G401.6 (cell line): ENCODE measurements around the gene PLEKHA5.

Experiments
- FAIRE-seq: peaks from 2 replicates; lab custom pipeline; 2012; peaks lifted over from hg19 to GRCh38; lab: Jason Lieb, UNC

Gene PLEKHA5

DNA sequence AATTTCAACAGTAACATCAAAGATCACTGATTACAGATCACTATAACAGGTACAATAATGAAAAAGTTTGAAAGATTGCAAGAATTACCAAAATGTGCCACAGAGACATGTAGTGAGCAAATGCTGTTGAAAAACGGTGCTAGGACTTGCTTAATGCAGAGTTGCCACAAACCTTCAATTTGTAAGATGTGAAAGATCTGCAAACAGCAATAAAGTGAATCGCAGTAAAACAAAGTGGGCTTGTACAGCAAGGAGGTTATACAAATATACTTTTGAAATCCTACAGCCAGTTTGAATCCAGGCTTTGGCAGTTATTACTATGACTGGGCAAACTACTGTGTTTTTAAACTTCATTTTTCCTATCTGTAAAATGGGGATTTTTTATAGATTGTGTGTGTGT, 1.0 kb upstream of the PLEKHA5 start:
- no peak for FAIRE-seq

DNA sequence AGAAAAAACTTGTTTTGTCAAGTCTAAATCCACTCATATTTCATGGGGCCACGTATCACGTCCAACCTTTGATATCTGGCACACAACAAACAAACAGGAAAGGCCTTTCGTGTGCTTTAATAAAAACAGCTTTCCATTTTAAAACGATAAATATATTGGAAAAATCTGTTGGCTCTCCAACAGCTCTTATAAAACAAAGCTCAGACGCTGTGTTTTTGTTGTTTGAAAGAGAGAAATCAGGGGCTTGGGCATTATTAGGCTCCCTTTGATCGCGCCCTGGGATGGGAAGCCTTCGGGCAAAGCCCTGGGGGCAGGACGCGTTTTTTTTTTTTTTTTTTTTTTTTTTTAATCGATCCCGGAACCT, 429 bp upstream of the PLEKHA5 start:
- FAIRE-seq: no peak

DNA sequence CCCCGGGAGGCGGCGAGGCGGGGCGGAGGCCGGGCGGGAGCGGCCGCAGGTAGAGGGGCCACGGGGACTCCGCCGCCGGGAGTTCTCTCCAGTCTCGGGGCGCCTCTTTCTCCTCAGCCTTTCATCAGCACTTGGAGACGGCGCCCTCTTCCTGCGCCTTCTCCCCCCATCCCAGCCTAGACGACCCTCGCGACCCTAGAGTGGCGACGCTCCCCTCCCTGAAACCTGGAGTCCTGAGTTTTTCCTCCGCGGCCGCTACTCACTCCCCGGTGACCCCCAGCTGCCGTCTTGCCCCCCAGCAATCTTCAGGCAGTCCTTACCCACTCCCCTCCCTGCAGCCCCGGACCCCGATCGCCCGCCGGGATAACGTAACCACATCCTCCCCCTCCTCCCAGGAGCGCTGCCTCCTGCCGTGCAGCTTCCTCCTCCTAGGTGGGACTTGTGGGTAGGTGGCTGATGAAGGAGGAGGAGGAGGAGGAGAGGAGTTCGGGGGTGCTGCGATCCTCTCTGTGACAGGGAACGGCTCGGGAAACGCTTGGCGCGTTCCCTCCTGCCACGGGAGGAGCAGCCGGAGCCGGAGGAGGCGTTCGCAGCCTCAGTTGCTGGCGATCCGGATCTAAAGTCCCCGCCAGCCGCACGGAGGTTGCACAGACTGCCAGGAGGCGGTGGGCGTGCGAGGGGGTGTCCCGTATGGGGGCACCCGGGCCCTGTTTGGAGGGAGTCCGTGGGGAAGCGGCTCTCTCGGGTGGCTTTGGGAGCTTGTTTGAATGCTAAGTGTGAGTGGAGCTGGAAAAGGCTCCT, 891 bp downstream of the PLEKHA5 start:
- FAIRE-seq: no peak

DNA sequence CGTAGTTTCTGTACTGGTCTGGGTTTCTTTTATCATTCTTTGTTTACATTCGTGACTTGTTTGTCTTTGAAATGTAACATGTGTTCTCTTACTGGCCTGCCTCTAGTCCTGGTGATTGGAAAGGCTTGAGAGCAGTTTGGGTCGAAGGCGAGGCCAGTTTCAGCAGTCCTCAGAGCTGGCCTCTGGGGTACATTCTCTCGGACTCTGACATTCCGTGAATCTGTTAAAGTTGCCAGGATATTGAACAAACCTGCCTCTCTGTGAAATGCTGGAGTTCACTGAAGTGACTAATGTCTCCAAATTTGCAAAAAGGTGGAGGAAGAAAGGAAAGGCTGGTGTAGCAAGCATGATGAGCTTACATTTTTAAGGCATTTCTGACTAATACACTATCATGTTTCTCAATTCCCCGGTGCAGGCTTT, 1.5 kb downstream of the PLEKHA5 start:
- no peak for FAIRE-seq

DNA sequence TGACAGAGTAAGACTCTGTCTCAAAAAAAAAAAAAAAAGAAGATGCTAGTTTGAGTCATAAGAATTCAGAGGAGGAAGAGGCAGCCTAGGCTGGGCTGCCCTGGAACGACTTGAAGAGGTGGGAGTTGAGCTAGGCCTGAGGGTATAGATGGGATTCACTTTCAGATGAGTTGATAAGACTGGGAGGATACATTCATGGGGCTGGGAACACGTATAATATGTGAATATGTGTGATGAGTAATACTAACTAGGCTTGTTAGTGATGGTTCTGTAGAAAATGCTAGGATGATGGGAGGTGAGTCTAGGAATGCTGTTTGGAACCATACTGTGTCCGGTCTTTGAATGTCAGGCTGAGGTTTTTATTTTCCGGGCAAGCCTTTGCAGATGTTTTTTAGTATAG, 9.0 kb downstream of the PLEKHA5 start:
- no peak for FAIRE-seq

DNA sequence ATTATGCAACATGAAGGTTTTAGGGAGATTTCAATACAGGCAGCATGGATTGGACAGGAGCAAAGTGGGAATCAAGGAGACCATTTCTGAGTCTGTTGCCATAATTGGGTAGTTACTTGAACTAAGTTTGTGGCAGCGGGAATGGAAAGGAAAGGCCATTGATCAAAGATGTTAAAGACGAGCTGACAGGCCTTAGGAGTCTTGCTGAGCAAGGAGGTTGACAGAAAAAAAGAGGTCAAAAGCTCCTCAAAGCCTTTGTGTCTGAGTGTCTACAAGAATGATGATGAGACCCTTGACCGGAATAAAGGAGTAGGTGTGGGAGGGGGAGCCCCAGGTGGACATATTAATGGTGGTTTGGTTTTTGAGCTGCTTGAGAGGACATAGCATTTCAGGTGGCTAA, 9.4 kb downstream of the PLEKHA5 start:
- FAIRE-seq: no peak

DNA sequence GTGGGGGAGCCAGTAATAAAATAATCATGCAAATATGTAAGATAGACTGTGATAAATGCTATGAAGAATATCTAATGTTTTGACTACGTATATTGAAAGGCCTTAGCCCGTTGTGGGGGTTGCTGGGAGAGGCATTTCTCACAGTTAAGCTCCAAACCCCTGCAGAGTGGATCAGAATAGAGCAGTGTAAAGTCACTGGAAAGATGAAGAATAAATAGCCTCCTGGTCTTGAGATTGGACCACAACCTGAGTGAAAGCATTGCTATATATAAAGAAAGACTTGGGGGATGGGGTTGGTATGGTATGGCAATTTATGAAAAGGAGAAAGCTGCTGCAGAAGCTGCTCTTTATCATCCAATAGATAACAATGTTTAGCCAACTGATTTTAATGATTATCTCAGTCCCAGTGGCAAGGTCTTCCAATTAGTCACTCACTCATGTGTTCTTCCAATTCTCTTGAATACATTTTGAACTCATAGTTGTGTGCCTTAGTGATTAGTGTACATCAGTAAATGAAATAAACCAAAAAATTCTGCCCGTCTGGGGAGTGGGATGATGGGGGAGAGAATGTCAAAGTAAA, 10.2 kb downstream of the PLEKHA5 start:
- no peak for FAIRE-seq

DNA sequence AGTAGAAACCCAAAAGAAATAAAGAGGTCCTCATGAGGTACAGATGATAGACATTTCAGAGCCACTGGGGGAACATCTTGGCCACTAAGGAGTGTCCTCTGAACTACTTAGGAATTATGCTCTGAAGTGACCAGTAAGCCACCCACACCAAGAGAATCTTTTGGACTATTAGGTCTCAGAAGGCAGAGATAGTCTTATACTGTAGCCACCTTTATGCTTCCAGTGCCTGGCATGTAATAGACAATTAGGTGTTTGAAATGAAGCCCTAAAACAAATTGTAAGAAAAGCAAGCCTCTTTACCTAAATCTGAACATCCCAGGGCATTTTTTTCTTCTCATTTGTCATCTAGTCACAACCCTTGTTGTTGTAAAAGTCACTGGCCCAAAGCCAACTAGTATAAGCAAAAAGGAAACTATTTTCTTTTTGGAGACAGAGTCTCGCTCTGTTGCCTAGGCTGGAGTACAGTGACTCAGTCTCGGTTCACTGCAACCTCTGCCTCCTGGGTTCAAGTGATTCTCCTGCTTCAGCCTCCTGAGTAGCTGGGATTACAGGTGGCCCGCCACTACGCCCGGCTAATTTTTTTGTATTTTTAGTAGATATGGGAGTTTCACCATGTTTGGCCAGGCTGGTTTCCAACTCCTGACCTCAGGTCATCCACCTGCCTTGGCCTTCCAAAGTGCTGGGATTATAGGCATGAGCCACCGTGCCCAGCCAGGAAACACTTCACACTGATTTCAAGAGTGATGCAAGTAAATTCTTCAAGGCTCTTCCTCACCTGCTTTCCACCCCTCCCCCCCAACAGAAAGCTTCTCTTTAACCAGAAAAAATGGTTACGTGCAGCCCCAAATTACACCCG, 11.1 kb downstream of the PLEKHA5 start:
- FAIRE-seq: no peak

DNA sequence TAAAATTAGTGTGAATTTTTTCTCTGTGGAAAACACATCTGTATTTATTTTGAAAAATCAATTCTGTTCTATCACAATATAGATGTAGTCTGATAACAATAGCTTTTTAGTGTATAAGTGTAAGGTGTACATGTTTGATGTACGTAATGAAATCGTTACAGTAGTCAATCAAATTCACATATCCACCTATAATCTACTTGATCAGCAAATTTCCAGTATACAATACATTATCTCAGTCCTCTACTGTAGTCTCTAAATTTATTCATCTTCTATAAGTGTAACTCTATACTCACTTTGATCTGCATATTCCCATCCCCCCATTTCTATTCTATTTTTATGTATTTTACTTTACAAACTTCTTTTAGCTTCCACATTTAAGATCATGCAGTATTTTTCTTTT, 13.0 kb downstream of the PLEKHA5 start:
- no peak for FAIRE-seq

DNA sequence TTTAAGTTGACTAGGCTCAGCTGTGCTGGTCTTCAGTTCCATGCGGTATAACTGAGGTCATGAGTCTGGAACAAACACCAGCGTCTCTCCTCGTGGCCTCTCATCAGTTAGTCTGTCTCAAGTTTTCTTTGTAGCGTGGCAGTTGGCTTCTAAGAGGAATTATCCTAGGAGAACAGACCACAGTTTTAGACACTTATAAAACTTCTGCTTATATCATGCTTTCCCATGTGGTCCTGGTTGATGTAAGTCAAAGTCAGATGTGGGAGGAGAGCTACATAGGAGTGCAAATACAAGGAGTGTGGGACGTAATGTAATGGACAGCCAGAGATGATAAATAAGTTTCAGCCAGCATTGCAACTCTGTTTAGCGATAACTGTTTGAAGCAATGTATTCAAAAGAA, 14.8 kb downstream of the PLEKHA5 start:
- FAIRE-seq: no peak

DNA sequence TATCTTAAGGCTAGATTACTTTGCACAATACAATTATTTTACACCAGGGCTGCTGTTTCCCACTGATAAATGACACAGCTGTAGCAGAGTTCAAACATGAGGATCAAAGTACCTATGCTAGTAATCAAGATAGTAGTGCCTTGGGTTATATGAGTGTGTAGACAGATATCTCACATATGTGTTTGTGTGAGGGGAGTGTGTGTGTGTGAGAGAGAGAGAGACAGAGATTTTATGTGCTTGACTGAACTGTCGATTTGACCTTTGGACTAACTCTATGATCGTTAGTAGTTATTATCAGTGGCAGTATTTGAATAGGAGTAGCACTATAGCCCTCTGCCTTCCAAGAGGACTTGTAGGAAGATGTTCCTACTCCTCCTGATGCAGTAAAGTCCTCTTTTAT, 15.5 kb downstream of the PLEKHA5 start:
- FAIRE-seq: no peak

DNA sequence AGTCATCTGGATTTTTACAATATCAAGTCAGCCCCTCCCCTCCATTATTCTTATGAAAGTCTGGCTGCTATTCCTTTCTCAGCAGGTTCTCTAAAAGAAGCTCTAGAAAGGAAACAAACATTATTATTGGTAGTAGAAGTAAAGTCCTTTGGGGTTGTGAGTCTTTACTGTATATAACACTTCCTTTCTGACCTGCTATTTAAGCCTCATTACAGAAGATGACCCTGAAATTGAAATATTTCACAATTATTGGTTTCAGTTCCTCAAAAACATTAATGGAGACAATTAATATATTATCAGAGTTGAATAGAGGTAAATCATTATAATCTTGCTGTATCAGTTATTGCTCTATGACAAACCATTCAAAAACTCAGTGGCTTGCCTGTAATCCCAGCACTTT, 19.3 kb downstream of the PLEKHA5 start:
- no peak for FAIRE-seq

DNA sequence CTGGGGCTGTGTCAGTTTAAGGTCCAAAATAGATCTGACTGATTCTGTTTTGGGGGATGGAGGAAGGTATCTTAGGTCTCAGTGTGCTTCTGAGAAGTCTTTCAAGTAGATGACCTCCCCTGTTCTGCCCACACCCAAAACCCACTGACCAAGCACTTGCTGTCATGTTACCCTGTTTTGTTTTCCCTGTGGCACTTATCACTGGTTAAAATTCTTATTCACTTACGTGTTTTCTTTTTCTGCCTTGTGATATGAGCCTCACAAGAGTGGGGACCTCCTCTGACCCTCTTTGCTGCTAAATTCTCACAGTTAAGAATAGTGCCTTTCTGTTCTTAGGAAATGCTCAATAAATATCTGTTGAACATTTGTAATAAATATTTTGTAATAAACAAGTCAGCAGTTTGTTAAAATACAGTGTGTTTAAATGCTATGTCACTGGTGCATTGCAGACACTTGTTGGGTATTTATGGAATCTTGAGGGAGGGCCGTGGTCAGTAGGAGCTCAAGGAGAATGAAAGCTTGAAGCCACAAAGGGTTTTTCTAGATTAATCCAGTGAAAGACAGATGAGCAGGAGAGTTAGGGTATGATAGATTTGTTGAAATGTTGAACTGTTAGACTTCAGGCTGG, 20.9 kb downstream of the PLEKHA5 start:
- no peak for FAIRE-seq

DNA sequence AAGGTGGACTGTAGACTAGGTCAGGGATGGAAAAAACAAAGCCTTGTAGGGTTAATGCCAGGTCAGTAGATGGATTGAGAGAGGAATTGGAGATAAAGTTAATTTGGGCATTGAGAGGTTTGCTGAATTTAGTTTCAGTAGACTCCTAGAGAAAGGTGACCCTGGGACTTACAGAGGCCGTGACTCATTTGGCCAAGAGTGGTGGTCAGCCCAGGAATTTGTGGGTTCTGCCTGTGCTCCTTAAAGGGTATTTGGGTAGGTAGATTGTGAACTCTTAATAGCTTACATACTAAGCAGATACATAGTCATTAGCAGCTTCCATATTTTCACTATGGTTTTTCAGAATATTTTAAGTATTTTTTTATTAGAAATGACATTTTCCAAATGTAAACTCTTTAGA, 21.8 kb downstream of the PLEKHA5 start:
- no peak for FAIRE-seq

DNA sequence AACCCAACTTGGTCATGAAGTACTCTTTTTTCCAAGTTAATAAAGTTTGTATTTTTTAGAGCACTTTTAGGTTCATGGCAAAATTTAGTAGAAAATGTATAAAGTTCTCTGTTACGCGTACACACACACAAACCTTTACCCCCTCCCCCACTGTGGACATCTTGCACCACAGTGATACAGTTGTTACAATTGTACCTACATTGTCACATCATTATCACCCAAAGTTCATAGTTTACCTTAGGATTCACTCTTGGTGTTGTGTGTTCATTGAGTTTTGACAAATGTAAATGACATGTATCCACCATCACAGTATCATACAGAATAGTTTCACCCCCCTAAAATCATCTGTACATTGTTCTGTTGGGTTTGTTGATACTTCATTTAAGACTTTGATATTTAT, 23.9 kb downstream of the PLEKHA5 start:
- no peak for FAIRE-seq

DNA sequence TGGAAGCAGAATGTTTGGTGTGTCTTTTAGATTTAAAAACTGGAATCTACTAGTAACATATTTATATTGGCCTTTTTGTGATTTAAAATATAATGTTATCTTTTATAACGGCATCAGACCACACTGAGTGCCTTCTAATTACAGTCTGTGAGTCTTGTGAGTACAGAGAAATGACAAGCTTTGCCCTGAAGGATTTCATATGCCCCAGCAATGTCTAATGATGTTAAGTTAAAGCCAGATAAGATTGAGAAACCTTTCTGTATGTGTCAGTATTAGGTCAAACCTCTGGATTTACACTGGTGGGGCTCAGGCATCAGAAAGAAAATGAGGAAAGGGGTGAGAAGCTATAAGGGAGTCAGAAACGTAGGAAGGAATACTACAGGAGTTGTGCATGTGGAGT, 25.2 kb downstream of the PLEKHA5 start:
- no peak for FAIRE-seq

DNA sequence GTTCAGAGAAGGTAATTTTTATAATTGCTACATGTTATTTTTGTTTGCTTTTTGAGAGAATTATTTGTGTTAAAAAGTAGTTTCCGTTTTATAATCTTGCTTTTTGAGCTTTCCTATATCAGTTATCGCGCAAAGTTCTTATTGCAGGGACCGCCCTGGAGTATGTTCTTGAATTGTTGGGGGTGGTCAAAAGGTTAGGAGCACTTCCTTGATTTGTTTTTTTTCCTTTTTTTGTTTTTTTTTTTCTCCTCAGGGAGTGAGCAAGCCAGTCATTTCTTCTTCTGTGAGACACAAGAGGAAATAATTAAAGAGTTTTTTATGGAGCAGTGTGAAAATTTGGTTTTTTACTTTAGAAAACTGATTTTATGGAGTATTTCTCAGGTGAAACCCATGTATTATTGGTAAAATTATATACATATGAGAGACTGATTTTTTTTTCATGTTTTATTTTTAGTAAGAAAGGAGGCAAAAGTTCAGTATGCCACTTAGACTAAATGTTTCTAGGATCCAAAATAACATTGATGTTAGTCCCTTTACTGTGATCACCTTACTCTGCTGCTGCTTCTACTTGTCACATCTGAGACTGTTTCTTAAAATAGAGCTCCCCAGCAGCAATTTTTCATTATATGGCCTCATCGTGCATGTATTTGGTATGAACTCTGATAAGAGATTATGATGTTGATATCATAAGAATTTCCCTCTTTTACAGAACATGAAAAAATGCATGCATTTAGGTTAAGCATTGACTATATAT, 26.6 kb downstream of the PLEKHA5 start:
- no peak for FAIRE-seq

DNA sequence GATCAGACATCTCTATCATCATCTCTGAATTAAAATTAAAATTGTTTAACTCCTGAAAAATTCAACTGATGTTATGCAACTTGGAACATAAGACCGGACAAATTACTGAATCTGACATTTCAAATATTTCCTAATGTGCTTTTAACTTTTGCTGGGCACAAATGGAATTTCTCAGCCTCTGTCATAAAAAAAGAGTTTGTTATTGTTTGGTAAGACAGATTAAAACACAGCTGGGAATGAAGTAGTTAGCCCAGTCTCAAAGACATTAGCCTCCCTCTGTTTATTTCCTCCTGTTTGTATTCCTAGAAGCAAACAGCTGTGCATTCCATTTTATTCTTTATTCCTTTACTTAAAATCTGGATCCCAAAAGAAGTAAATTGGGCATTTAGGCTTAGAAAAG, 29.4 kb downstream of the PLEKHA5 start:
- FAIRE-seq: no peak

DNA sequence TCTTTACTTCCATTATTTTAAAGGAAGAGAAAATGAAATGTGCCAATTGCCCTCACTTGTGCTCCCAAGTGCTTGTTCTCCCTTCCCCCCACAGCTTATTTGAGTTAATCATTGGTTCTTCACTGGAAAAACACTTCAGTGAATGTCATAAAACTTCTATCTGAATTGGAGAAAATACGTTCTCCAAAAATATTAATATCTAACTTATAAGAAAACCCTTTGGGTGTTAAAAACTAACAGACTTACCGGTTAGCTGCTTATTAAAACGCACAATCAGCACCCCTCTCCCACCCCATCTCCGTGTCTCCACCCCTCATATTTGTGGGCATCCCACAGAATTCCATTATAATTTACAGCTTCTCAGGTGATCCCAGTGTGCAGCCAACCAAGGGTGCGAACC, 31.7 kb downstream of the PLEKHA5 start:
- no peak for FAIRE-seq

DNA sequence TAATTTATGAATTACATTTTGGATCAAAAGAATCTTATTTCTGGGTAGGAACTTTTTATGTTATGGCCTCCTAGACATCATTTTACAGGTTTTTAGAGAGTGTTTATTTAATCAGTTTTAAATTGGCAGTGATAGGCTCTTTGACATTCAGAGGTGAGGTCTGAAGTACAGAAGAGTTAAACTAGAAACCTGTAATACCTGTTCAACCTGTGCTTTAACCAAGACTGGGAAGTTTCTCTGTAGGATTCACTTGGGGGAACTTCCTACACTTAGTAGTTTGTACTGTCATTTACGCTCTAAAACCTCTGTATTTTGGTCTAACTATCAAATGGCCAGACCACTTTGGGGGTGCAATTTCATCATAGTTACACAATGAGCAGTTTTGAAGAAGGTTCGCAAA, 35.9 kb downstream of the PLEKHA5 start:
- FAIRE-seq: no peak

DNA sequence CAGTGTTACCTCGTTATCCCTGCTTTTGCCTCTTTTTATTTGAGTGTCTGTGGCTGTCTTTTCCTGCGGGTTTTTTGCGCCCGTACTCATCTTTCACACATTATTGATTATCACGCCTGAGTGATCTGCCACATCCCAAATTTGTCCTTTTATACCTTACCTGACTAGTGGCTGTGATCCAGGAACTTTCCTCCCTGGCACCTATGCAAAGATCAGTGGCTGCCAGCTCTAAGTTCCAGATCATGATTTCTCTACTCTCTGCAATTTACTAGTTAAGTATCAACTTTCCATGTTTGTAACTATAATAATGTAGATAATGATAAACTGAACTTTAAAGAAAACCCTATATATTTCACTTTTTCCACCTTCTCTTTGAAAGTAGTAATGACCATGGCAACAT, 36.9 kb downstream of the PLEKHA5 start:
- no peak for FAIRE-seq

DNA sequence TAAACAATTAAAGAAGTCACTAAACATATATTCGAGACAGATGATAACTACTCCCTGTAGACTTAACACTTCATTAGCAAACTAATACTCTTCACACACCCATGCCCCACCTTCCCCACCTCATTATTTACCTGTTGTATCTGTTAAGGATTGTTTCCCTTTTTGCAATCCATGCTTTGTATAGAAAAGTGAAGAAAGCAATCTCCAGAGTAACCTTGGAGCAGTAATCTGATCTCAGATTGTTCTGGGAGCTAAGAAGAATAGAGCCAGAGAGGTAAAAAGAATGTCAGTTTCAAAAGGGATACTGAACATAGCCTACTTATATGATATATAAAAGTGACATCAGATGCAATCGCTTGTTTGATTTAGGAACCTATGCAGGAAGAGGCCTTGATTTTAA, 37.4 kb downstream of the PLEKHA5 start:
- FAIRE-seq: no peak
